OCI-LY3 (cell line): ENCODE data around the gene TNFRSF1B.

Experiments used
- H2AFZ ChIP-seq: fragments of 200-600, 300-600 bp; shearing (Covaris generic); 2 replicates; pipeline ENCODE4 v1.6.0; 2014; ENCODE audit warnings: antibody characterized with exemption, low read depth, low read length
- H3K27ac ChIP-seq: fragments of 200-600, 300-600 bp; sonication (generic); 2 replicates; pipeline ENCODE4 v1.5.1; 2014; ENCODE audit warnings: mild to moderate bottlenecking, low read length, moderate library complexity, mixed read lengths
- H3K27me3 ChIP-seq: fragments of 200-600, 300-600 bp; sonication (generic); 2 replicates; pipeline ENCODE4 v1.6.1; 2014; ENCODE audit warnings: low read depth, low read length, mixed read lengths
- H3K36me3 ChIP-seq: fragments of 200-600, 300-600 bp; sonication (generic); replicated peaks from 2 replicates; pipeline ENCODE3; 2014; ENCODE audit warnings: low read depth, low read length, mixed read lengths
- H3K4me1 ChIP-seq: fragments of 300-600, 200-600 bp; sonication (generic); 2 replicates; pipeline ENCODE4 v1.6.1; 2014; ENCODE audit warnings: low read length, mixed read lengths
- H3K4me2 ChIP-seq: fragments of 200-600, 300-600 bp; sonication (generic); 2 replicates; pipeline ENCODE4 v1.6.1; 2014; ENCODE audit warnings: low read length, mixed read lengths
- H3K4me3 ChIP-seq: fragments of 300-600, 200-600 bp; sonication (generic); 2 replicates; pipeline ENCODE4 v1.5.1; 2014; ENCODE audit warnings: antibody characterized with exemption, mild to moderate bottlenecking, low read length, moderate library complexity
- H3K79me2 ChIP-seq: fragments of 300-600, 200-600 bp; shearing (Covaris generic); 2 replicates; pipeline ENCODE4 v1.6.1; 2014; ENCODE audit warnings: mild to moderate bottlenecking, low read length, mixed read lengths
- H3K9ac ChIP-seq: fragments of 300-600, 200-600 bp; shearing (Covaris generic); 2 replicates; pipeline ENCODE4 v1.6.0; 2014; ENCODE audit warnings: mild to moderate bottlenecking, low read length, moderate library complexity
- H3K9me3 ChIP-seq: fragments of 200-600, 300-600 bp; shearing (Covaris generic); 2 replicates; pipeline ENCODE4 v1.6.1; 2014; ENCODE audit warnings: low read length, mixed read lengths; ENCODE audit not compliant: insufficient read depth
- H4K20me1 ChIP-seq: fragments of 200-600, 300-600 bp; sonication (generic); 2 replicates; pipeline ENCODE4 v1.6.1; 2016; ENCODE audit warnings: low read length, mixed read lengths; ENCODE audit not compliant: insufficient read depth
- EZH2phosphoT487 ChIP-seq: fragments of 200-600 bp; shearing (Covaris generic); IDR thresholded peaks from 2 replicates; pipeline ENCODE4 v1.6.1; 2018; ENCODE audit warnings: antibody characterized with exemption, mixed run types, low read depth
- TF ChIP-seq, protein P1 (sequence below): fragments of 200-600, 300-600 bp; sonication (generic); IDR thresholded peaks from 2 replicates; pipeline ENCODE4 v1.5.1; 2014; ENCODE audit warnings: antibody characterized with exemption, low read length, low read depth

Gene TNFRSF1B

GRCh38 chr1:12145616-12146342, 21.0 kb upstream of the TNFRSF1B start:
- Histone ChIP-seq H3K4me1 (peaks cover 72% of the 10 kb centered on the region), H3K4me3 (no peak overlapping the region), H3K27ac (no peak overlapping the region), H3K36me3 (no peaks in the 10 kb centered on the region), H3K27me3 (no peaks in the 10 kb centered on the region), H4K20me1 (no peaks in the 10 kb centered on the region), H3K4me2 (no peak overlapping the region), H3K9ac (no peak overlapping the region), H2AFZ (no peak overlapping the region), H3K79me2 (no peaks in the 10 kb centered on the region), H3K9me3 (no peaks in the 10 kb centered on the region)
- TF ChIP-seq, protein P1, sequence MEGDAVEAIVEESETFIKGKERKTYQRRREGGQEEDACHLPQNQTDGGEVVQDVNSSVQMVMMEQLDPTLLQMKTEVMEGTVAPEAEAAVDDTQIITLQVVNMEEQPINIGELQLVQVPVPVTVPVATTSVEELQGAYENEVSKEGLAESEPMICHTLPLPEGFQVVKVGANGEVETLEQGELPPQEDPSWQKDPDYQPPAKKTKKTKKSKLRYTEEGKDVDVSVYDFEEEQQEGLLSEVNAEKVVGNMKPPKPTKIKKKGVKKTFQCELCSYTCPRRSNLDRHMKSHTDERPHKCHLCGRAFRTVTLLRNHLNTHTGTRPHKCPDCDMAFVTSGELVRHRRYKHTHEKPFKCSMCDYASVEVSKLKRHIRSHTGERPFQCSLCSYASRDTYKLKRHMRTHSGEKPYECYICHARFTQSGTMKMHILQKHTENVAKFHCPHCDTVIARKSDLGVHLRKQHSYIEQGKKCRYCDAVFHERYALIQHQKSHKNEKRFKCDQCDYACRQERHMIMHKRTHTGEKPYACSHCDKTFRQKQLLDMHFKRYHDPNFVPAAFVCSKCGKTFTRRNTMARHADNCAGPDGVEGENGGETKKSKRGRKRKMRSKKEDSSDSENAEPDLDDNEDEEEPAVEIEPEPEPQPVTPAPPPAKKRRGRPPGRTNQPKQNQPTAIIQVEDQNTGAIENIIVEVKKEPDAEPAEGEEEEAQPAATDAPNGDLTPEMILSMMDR, result no peak
- no peak for TF ChIP-seq EZH2phosphoT487

DNA sequence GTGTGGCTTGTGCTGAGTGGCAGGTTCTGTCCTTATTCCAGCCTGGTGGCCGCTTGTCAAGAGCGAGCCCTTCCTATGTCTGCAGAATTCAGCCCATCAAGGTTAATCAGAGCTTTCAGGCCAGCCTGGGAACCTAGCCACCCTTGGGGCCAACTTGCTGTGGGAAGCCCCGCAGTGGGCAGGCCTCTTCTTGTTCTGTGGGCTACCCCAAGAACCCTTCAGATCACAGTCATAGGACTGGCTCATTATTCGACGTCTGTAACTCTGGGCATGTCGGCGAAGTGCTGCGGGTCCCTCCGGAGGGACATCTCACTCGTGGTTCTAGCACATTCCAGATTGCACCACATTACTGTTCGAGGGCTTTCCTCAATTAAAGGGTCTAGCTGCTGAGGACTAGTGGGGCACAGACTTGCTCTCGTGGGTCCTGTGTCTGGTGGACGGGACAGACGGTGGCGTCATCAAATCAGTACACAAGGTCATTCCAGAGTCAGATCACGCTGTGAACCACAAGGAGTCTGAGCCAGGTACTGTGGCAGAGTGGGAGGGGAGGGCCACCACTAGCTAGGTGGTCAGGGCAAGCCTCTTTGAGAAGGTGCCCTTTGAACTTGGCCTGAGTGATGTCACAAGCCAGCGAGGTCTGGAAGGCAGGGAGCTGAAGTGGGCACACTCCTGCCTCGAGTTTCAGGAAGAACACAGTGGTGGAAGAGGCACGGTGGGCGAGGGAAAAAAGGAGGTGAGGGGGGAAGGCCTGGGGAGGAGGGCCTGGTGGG, 20.3 kb upstream of the TNFRSF1B start:
- no peak for TF ChIP-seq EZH2phosphoT487
- TF ChIP-seq, protein P1, result no peak
- Histone ChIP-seq H3K79me2 (no peaks in the 10 kb centered on the region), H3K27ac (no peak overlapping the region), H3K4me3 (no peak overlapping the region), H3K4me1 (peaks cover 73% of the 10 kb centered on the region), H2AFZ (no peak overlapping the region), H3K9ac (no peak overlapping the region), H4K20me1 (no peaks in the 10 kb centered on the region), H3K36me3 (no peaks in the 10 kb centered on the region), H3K4me2 (no peak overlapping the region), H3K9me3 (no peaks in the 10 kb centered on the region), H3K27me3 (no peaks in the 10 kb centered on the region)

- no peaks in the 10 kb centered on the region for H4K20me1 ChIP-seq
- no peaks in the 10 kb centered on the region for H3K9me3 ChIP-seq
- H2AFZ ChIP-seq, result no peak overlapping the region
- no peak overlapping the region for H3K27ac ChIP-seq
- no peak for TF ChIP-seq EZH2phosphoT487
- TF ChIP-seq, protein P1, result no peak
- no peaks in the 10 kb centered on the region for H3K36me3 ChIP-seq
- no peak overlapping the region for H3K9ac ChIP-seq
- no peaks in the 10 kb centered on the region for H3K79me2 ChIP-seq
- no peaks in the 10 kb centered on the region for H3K27me3 ChIP-seq
- peaks cover 78% of the 10 kb centered on the region for H3K4me1 ChIP-seq
- no peak overlapping the region for H3K4me2 ChIP-seq
- no peak overlapping the region for H3K4me3 ChIP-seq
Measured at GRCh38 chr1:12147201-12147701, 19.5 kb upstream of the TNFRSF1B start.
